ENCODE data around the gene TBC1D22A. TPM values are rescaled to one million over a fixed set of nuclear protein-coding genes. Genes with fewer than 3 reads are reported as not detected.
A peak's percentile ranks its signal among the peaks of the same experiment; 100 is the strongest.

TBC1D22A gene
- total RNA-seq, 1 donor from 2014 or later: 15.8 TPM

DNA sequence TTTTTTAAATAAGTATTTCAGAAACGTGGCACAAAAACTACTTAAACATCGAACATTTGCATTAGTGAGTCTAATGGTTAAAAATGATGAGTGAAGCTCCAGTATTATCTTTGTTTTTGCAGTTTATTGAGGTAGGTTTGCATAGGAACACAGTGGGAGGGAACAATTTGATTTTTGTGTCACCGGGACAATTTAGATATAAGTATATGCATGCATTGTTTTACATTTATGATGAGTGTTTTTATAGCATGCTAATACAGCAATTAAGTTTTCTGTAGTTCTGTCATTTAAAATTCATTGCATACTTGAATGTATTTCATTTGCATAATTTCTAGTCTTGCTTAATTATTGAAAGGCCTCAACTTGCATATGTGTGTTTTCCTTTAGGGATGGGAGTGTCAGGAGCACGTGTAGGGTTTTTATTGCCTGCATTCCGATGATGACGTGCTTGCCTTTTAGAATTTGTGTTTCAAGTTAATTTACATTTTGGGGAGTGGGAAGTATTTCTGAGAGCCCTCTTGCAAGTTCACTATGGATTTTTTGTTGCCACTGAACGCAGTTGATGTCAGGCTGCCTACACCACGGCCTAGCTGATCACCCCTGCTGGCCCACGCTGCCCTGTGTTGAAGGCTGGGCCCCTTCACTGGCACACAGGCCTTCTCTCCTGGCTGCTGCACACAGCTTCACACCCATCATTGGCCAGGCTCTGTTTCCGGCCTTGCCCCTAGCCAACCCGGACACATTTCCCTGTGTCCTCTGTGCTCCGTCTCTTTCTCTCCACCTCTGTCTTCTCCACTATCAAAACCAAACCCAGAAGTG is 120.9 kb downstream of the TBC1D22A start:
- intact Hi-C loops (cut with micrococcal nuclease): no loop called here
- ATAC-seq (no peak), DNase-seq (no peak)

DNA sequence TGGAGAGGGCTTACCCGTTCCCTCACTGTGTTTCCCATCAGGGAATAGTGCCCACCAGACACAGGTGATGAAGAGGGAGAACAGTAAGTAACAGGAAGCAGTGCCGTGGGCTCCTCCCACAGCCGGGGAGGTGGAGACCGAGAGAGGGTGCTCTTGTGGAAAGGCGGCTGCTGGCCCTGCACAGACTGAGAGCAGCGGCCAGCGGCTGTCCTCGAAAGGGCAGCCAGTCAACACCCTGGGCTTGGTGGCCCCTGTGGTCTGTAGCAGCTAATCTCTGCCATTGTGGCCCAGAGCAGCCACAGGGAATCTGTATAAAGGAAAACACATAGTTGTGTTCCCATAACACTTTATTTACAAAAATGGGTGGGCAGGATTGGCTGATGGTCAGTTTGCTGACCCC is 121.9 kb downstream of the TBC1D22A start:
- intact Hi-C loops (cut with micrococcal nuclease): no loop called here
- ATAC-seq: no peak
- no peak for DNase-seq

- no peak for DNase-seq
- ATAC-seq: no peak
- intact Hi-C loops (cut with micrococcal nuclease): no loop called here
These were observed 125.5 kb downstream of the TBC1D22A start for GRCh38 chr22:46887978-46888377.

- intact Hi-C loops (cut with micrococcal nuclease): no loop called here
- DNase-seq: no peak
- no peak for ATAC-seq
These were observed 128.4 kb downstream of the TBC1D22A start for GRCh38 chr22:46890819-46891218.

- intact Hi-C loops (cut with micrococcal nuclease): no loop called here
- DNase-seq: no peak
- ATAC-seq: no peak
These were observed 129.0 kb downstream of the TBC1D22A start for GRCh38 chr22:46891382-46891951.

GRCh38 chr22:46892866-46893265 is 130.4 kb downstream of the TBC1D22A start:
- intact Hi-C loops (cut with micrococcal nuclease): no loop called here
- no peak for DNase-seq
- no peak for ATAC-seq

- no peak for ATAC-seq
- intact Hi-C loops (cut with micrococcal nuclease): no loop called here
- DNase-seq: no peak
These were observed 131.0 kb downstream of the TBC1D22A start for GRCh38 chr22:46893281-46894020.

DNA sequence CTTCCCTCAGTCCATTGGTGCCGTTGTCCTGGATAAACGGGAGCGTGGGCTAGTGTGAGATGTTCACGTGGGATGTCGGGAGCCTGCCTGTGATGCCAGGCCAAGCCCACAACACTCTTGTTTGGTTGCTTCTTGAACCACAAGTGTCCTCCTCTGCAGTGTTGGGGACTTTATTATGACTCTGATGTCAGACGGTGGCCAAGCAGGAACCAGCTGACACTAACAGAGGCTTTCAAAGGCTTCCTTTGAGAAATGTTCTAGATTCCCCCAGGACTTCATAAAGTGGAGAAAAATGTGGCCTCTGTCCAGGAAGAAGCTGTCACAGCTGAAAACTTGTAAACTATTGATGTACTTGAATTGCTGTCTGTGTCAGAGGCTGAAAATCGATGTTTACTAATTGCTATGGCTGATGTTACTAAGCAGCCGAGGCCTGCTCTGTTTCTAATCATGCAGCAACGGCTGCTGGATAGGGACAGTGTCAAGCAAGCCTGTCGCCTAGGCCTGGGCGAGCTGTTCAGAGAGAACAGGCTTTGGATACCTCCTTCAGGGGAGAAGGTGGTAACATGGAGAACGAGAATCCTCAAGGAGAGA is 131.7 kb downstream of the TBC1D22A start:
- intact Hi-C loops (cut with micrococcal nuclease): no loop called here
- peak; percentile 87 for ATAC-seq
- peak; percentile 47 for DNase-seq

GRCh38 chr22:46894851-46895640 is 132.6 kb downstream of the TBC1D22A start:
- ATAC-seq (no peak), DNase-seq (no peak)
- intact Hi-C loops (cut with micrococcal nuclease): no loop called here

DNA sequence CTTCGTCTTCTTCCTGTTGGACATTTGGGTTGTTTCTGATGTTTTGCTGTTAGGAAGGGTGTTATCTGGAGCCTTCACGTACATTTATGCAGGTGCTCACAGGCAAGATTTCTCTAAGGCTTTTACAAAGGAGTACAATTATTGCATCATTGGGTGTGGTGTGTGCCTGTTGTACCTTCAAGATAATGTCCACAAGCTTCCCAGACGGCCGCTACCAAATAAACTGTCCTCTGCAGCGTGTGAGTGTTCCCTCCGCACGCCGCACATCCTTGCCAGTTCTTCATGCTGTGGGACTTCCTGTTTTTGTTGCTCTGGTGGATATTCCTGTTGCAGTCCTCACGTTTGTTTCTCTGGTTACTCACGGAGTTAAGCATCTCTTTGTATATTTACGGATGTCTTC is 133.3 kb downstream of the TBC1D22A start:
- intact Hi-C loops (cut with micrococcal nuclease): no loop called here
- ATAC-seq (peak; percentile 22), DNase-seq (no peak)

DNA sequence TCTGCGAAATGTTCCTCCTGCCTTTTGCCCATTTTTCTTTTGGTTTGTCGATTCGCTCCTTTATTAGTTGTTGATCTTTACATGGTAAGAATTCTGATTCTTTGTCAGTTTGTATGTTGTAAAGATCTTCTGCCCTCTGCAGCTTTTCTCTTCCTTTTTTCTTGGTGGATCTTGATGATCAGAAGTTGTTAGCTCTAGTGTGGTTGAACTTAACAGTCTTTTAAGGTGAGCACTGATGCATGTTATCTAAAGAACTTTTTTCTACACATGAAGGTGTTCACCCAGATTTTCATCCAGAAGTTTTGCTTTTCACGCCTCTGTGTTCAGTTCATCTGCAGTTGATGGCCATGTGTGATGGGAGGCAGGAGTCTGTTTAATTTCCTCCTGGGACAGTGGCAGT is 133.7 kb downstream of the TBC1D22A start:
- DNase-seq: no peak
- intact Hi-C loops (cut with micrococcal nuclease): no loop called here
- no peak for ATAC-seq

GRCh38 chr22:46896568-46897245 is 134.3 kb downstream of the TBC1D22A start:
- DNase-seq (no peak), ATAC-seq (no peak)
- intact Hi-C loops (cut with micrococcal nuclease): no loop called here

GRCh38 chr22:46897246-46897623 is 134.8 kb downstream of the TBC1D22A start:
- DNase-seq: no peak
- ATAC-seq: no peak
- intact Hi-C loops (cut with micrococcal nuclease): no loop called here

DNA sequence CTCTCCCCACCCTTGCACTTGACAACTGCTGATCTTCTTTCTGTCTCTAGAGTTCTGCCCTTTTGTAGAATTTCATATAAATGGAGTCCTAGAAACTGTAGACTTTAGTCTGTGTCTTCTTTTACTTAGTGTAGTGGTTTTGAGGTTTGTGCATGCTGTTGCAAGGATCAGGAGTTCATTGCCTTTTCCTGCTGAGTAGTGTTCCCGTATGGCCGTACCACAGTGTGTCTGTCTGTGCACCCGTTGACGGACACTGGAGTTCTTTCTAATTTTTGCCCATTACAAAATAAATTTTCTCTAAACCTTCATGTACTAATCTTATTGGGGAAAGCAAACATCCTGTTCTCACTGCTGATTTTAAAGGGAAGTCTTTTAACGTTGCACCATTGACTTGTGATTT is 138.1 kb downstream of the TBC1D22A start:
- DNase-seq (no peak), ATAC-seq (no peak)
- intact Hi-C loops (cut with micrococcal nuclease): no loop called here

DNA sequence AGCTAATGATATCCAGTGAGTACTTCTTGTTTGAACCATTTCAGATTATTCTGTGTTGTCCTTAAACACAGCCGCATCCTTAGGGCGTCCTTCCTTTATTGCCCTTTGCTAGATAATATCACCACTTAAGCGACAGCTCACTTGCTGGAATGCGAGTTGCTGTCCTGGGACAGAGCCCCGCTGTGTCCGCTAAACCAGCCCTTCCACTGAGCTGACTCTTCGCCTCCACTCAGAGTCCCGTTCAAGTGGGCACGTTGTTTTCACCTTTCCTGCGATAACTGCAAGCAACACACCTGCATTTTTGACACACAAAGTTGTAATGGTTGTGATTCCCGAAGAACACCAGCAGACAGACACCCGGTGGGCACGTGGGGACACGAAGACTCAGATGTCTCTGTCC is 140.0 kb downstream of the TBC1D22A start:
- intact Hi-C loops (cut with micrococcal nuclease): no loop called here
- no peak for ATAC-seq

DNA sequence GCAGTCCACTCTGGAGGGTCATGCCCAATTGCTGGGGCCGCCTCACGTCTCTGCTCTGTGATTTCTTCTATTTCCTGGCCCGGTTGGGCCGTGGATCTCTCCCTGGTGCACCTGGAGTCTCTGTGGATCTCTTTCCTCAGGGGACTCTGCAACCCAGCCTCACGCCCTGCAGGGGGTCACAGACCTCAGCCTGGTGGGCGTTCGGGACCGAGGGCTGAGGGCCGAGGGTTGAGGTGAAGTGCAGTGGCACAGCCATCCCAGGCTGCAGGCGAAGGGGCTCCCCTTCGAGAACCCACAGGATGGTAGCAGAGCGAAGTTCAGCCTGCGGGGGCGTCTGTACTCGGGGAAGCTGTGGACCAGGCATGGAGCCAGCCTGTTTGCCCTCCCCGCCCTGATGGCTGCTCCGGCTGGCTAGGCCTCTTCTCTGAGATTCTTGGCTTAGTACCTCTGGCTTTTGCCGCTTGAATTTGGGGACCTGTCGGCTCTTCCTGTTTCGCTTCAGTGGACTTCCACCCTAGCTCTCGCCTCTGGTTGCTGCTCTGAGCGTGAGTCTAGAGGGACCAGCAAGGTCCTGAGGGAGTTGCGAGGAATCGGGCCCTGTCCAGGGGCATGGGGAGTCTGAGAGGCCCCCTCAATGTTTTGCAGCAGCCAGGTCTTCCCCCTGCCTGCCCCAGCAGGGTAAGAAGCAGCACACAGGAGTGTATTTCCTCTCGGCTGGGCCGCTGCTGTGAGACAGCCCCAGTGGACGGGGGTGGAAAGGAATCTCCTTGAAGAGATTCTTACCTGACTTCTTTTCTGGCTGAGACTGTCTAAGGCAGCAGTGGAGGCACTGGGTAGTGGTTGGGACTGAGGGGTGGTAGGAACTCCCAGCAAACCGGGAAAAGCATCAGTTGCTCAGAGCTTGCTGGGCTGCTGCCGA is 140.8 kb downstream of the TBC1D22A start:
- ATAC-seq (no peak), DNase-seq (no peak)
- intact Hi-C loops (cut with micrococcal nuclease): no loop called here

More for the DNA sequence above, 140.0 kb downstream of the TBC1D22A start:
- no peak for DNase-seq

- no peak for DNase-seq
- no peak for ATAC-seq
- intact Hi-C loops (cut with micrococcal nuclease): no loop called here
These were observed 143.0 kb downstream of the TBC1D22A start for GRCh38 chr22:46905415-46905814.

- ATAC-seq (no peak), DNase-seq (no peak)
- intact Hi-C loops (cut with micrococcal nuclease): no loop called here
These were observed 143.4 kb downstream of the TBC1D22A start for GRCh38 chr22:46905834-46906233.
